Measurements from ENCODE around the gene FAM184A.
"Not testable (repeated sequence)": the region's sequence is repeated elsewhere in the genome, so short reads cannot be mapped to it uniquely, and the experiment has no call there.

Gene FAM184A

GRCh38 chr6:119122336-119122735 lies 43.9 kb upstream of the FAM184A start:
- TF ChIP-seq, protein P1, sequence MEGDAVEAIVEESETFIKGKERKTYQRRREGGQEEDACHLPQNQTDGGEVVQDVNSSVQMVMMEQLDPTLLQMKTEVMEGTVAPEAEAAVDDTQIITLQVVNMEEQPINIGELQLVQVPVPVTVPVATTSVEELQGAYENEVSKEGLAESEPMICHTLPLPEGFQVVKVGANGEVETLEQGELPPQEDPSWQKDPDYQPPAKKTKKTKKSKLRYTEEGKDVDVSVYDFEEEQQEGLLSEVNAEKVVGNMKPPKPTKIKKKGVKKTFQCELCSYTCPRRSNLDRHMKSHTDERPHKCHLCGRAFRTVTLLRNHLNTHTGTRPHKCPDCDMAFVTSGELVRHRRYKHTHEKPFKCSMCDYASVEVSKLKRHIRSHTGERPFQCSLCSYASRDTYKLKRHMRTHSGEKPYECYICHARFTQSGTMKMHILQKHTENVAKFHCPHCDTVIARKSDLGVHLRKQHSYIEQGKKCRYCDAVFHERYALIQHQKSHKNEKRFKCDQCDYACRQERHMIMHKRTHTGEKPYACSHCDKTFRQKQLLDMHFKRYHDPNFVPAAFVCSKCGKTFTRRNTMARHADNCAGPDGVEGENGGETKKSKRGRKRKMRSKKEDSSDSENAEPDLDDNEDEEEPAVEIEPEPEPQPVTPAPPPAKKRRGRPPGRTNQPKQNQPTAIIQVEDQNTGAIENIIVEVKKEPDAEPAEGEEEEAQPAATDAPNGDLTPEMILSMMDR (IDR thresholded peaks at IDR 0.05; ENCODE audit: borderline replicate concordance, insufficient read depth, low read depth, low read length), result no peak
- no peak overlapping the region for H3K4me3 ChIP-seq (ENCODE audit: low read depth, low read length)

- no peak overlapping the region for H3K4me3 ChIP-seq (ENCODE audit: low read depth, low read length)
- TF ChIP-seq, protein P1 (IDR thresholded peaks at IDR 0.05; ENCODE audit: borderline replicate concordance, insufficient read depth, low read depth, low read length), result no peak
Observed at GRCh38 chr6:119121367-119121766, 42.9 kb upstream of the FAM184A start.

GRCh38 chr6:119119989-119120388 lies 41.5 kb upstream of the FAM184A start:
- TF ChIP-seq, protein P1 (IDR thresholded peaks at IDR 0.05; ENCODE audit: borderline replicate concordance, insufficient read depth, low read depth, low read length), result no peak
- H3K4me3 ChIP-seq (ENCODE audit: low read depth, low read length), result no peak overlapping the region

GRCh38 chr6:119119062-119119461 lies 40.6 kb upstream of the FAM184A start:
- not testable (repeated sequence) for H3K4me3 ChIP-seq (ENCODE audit: low read depth, low read length)

DNA sequence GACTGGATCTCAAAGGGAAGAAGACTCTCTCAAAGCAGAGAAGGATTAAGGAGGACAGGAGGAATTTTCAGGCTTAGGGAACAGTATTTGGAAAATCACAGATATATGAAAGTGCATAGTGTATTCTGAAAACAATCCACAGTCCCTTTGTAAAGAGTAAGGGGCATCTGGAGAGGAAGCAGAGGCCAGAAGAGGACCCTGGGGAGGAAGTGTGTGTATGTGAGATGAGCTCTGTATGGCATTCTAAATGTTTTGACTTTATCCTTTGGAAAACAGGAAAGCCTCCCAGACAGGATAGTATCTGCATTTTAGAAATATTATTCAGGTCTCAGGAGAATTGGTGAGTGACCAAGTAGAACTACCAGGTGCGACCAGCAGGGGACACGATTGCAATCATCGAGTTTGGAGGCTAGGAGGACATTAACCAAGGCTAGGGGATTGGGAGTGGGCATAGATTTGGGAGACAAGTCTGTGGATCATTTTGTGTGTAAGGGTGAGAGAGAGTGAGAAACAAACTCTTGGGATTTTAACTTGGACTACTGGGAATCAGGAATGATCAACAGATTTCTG lies 38.3 kb upstream of the FAM184A start:
- H3K4me3 ChIP-seq (ENCODE audit: low read depth, low read length), result no peak overlapping the region
- TF ChIP-seq, protein P1 (IDR thresholded peaks at IDR 0.05; ENCODE audit: borderline replicate concordance, insufficient read depth, low read depth, low read length), result peak; percentile 19; the same call in 1 of the 2 replicates

- TF ChIP-seq, protein P1 (IDR thresholded peaks at IDR 0.05; ENCODE audit: borderline replicate concordance, insufficient read depth, low read depth, low read length), result no peak
- H3K4me3 ChIP-seq (ENCODE audit: low read depth, low read length), result no peak overlapping the region
Observed at GRCh38 chr6:119113961-119114360, 35.5 kb upstream of the FAM184A start.

DNA sequence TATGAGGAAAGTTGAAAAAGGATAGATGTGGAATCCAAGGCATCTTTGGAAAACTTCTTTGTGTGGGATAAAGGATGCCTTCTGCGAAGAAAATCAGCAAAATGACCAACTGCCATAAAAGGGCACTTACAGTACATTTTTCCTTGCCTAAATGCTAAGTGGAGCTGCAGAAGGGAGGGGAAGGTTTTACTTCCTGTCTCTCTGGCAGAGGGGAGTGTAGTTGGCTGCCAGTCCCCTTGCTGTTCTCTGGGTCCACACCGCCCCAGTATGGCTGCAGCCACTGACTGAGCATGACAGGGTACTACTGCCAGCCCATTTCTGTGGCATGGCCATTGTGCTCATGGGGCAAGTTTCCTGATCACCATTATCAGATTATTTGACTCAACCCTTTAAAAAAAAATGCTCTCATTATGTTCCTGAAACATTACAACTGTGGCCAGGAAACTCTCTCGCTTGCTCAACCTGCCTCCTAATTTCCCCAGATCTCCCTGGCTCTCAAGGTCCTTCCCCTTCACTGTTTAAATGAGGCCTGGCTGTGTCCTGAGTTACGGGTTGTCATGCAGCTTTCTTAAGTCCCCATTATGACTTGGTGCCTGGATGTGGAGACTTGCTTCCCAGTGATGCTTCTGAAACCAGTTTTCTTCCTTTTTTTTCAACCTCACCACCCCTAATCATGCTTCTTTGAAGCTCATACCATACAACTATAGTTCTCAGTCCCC lies 34.5 kb upstream of the FAM184A start:
- TF ChIP-seq, protein P1 (IDR thresholded peaks at IDR 0.05; ENCODE audit: borderline replicate concordance, insufficient read depth, low read depth, low read length), result no peak
- H3K4me3 ChIP-seq (ENCODE audit: low read depth, low read length), result no peak overlapping the region

Measured in GM12875 (cell line).